Activated CD8-positive, alpha-beta T cell treated with anti-CD3 and anti-CD28 coated beads for 36 hours (primary cell): Measurements from ENCODE around the gene CLEC20A. TPM values are rescaled to one million over a fixed set of nuclear protein-coding genes. Genes with fewer than 3 reads are reported as not detected.

Source experiments
- ATAC-seq: fragments of 200-7000 bp; cut with Tn5 transposase; one replicate; pipeline ENCODE4 v1.10.0; 2021; ENCODE audit warnings: mild to moderate bottlenecking, moderate library complexity
- CTCF ChIA-PET: fragments of 350-600 bp; sonication (Branson Sonifier 250); formaldehyde crosslinking; loops from one replicate; lab custom pipeline; 2021; ENCODE audit warnings: antibody characterized with exemption; lab: Charles Lee
- POLR2A ChIA-PET: fragments of 350-600 bp; sonication (Branson Sonifier 250); formaldehyde crosslinking; loops from one replicate; lab custom pipeline; 2021; ENCODE audit warnings: antibody characterized with exemption; lab: Charles Lee
- DNase-seq: peaks from one replicate; pipeline ENCODE4 v3.0.0-alpha.2; 2020
- H3K27ac Mint-ChIP-seq: one replicate; pipeline ENCODE4 v1.8.0; 2021; ENCODE audit warnings: mild to moderate bottlenecking, mixed read lengths
- H3K27me3 Mint-ChIP-seq: one replicate; pipeline ENCODE4 v1.8.0; 2021; ENCODE audit warnings: mixed read lengths
- H3K36me3 Mint-ChIP-seq: one replicate; pipeline ENCODE4 v1.8.0; 2021; ENCODE audit warnings: low read depth, mixed read lengths
- H3K4me1 Mint-ChIP-seq: one replicate; pipeline ENCODE4 v1.8.0; 2021; ENCODE audit warnings: low read depth, mixed read lengths
- H3K4me3 Mint-ChIP-seq: one replicate; pipeline ENCODE4 v1.8.0; 2021; ENCODE audit warnings: mild to moderate bottlenecking, moderate library complexity, mixed read lengths
- H3K9me3 Mint-ChIP-seq: one replicate; pipeline ENCODE4 v1.8.0; 2021; ENCODE audit warnings: mixed read lengths
- CTCF ChIP-seq: fragments of 200-600 bp; IDR thresholded peaks from one replicate; pipeline ENCODE4 v1.8.0; 2022; ENCODE audit warnings: antibody characterized with exemption, mild to moderate bottlenecking
- intact Hi-C: fragments of 100-400 bp; cut with micrococcal nuclease; formaldehyde crosslinking; loops from one replicate; pipeline ENCODE4 v1.10.0; 2022
- total RNA-seq, 2 experiments: library from RNA; stranded (reverse); gene quantifications; one replicate each; pipeline ENCODE4 v1.2.3, GENCODE V29; 2021

CLEC20A gene
- total RNA-seq, 2 experiments from 2014 or later: not detected

- CTCF ChIA-PET: no interaction called here
Observed at GRCh38 chr1:178461104-178461503, 35.7 kb downstream of the CLEC20A start.

GRCh38 chr1:178458203-178458602 is 38.6 kb downstream of the CLEC20A start:
- no peaks in the 10 kb centered on the region for H3K36me3 Mint-ChIP-seq
- no peak for TF ChIP-seq CTCF
- CTCF ChIA-PET: no interaction called here
- no peak overlapping the region for H3K4me3 Mint-ChIP-seq
- DNase-seq: no peak
- H3K27me3 Mint-ChIP-seq: no peaks in the 10 kb centered on the region
- H3K27ac Mint-ChIP-seq: no peak overlapping the region
- POLR2A ChIA-PET: no interaction called here
- intact Hi-C loops: no loop called here
- no peak for ATAC-seq
- H3K4me1 Mint-ChIP-seq: no peaks in the 10 kb centered on the region
- H3K9me3 Mint-ChIP-seq: no peaks in the 10 kb centered on the region

More at GRCh38 chr1:178461104-178461503, 35.7 kb downstream of the CLEC20A start:
- DNase-seq (no peak), ATAC-seq (no peak)
- intact Hi-C loops: no loop called here
- TF ChIP-seq CTCF: no peak
- Mint-ChIP-seq H3K9me3 (no peaks in the 10 kb centered on the region), H3K4me3 (no peak overlapping the region), H3K27ac (no peak overlapping the region), H3K4me1 (no peaks in the 10 kb centered on the region), H3K36me3 (no peaks in the 10 kb centered on the region), H3K27me3 (peaks cover 2% of the 10 kb centered on the region)
- POLR2A ChIA-PET: no interaction called here

- no peak for TF ChIP-seq CTCF
Observed at GRCh38 chr1:178457651-178458050, 39.1 kb downstream of the CLEC20A start.

GRCh38 chr1:178456472-178456871 is 40.3 kb downstream of the CLEC20A start:
- ChIA-PET CTCF (no interaction called here), POLR2A (no interaction called here)
- Mint-ChIP-seq H3K4me3 (no peak overlapping the region), H3K4me1 (no peaks in the 10 kb centered on the region), H3K27me3 (no peaks in the 10 kb centered on the region), H3K36me3 (no peaks in the 10 kb centered on the region), H3K9me3 (no peaks in the 10 kb centered on the region), H3K27ac (no peak overlapping the region)
- DNase-seq (no peak), ATAC-seq (no peak)
- no peak for TF ChIP-seq CTCF
- intact Hi-C loops: no loop called here

More at GRCh38 chr1:178457651-178458050, 39.1 kb downstream of the CLEC20A start:
- no peaks in the 10 kb centered on the region for H3K9me3 Mint-ChIP-seq
- H3K4me1 Mint-ChIP-seq: no peaks in the 10 kb centered on the region
- ATAC-seq (no peak), DNase-seq (no peak)
- H3K4me3 Mint-ChIP-seq: no peak overlapping the region
- H3K27me3 Mint-ChIP-seq: no peaks in the 10 kb centered on the region
- no peak overlapping the region for H3K27ac Mint-ChIP-seq
- intact Hi-C loops: no loop called here
- CTCF ChIA-PET: no interaction called here
- POLR2A ChIA-PET: no interaction called here
- H3K36me3 Mint-ChIP-seq: no peaks in the 10 kb centered on the region

GRCh38 chr1:178452013-178452412 is 44.8 kb downstream of the CLEC20A start:
- CTCF ChIA-PET: interaction anchor here (1.0 kb wide), 1 partner anchor 50 kb away, joined by 3 read pairs; no protein-coding TSS in a partner anchor
- Mint-ChIP-seq H3K4me1 (no peaks in the 10 kb centered on the region), H3K27me3 (no peaks in the 10 kb centered on the region), H3K4me3 (no peak overlapping the region), H3K9me3 (no peaks in the 10 kb centered on the region), H3K27ac (no peak overlapping the region), H3K36me3 (no peaks in the 10 kb centered on the region)
- TF ChIP-seq CTCF: no peak
- POLR2A ChIA-PET: no interaction called here
- no peak for ATAC-seq
- intact Hi-C loops: no loop called here
- no peak for DNase-seq
